ENCODE data around the gene NTRK1.
A peak's percentile ranks its signal among the peaks of the same experiment; 100 is the strongest.

The NTRK1 gene

GRCh38 chr1:156883919-156884318, 23.3 kb downstream of the NTRK1 start:
- DNase-seq, result no peak

GRCh38 chr1:156884560-156885184, 24.0 kb downstream of the NTRK1 start:
- DNase-seq, result no peak

GRCh38 chr1:156885314-156885713, 24.6 kb downstream of the NTRK1 start:
- no peak for DNase-seq

GRCh38 chr1:156885880-156886355, 25.3 kb downstream of the NTRK1 start:
- no peak for DNase-seq

- no peak for DNase-seq
These were observed 26.1 kb downstream of the NTRK1 start for GRCh38 chr1:156886583-156887281.

DNA sequence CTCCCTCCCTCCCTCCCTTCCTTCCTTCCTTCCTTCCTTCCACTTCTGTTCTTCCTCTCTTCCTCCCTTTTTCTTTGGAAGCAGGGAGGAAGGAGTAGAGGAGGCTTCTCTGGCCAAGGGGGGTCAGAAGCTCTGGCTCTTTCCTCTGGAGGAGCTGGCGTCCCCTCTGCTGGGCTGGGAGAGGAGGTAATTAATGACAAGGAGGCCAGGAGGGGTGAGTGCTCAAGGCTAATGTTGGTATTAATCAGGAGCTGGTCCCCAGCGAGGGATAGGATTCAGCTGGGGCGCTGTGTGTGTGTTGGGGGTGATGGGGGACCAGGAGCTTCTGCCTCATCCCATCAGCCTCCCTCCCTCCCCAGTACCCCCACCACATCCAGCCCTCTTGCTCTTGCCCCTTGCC, 26.7 kb downstream of the NTRK1 start:
- no peak for DNase-seq

DNA sequence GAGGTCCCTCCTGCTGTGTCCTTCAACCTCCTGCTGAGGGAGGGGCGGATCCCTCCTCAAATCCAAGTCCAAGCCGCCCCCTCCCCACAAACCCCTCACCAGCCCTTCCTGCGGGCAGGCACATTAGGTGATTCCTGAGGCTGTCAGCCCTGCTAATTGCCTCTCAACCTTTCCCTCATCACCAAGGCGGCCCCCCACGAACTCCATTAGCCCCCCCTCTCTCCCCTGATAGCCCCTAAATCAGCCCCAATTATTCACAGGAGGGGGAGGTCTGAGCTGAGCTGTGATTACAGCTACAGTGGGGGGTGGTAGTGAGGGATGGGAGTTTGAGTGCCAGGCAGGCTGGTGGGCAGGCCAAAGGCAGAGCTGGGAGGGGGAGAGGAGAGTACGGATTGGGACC, 27.1 kb downstream of the NTRK1 start:
- DNase-seq, result no peak

DNA sequence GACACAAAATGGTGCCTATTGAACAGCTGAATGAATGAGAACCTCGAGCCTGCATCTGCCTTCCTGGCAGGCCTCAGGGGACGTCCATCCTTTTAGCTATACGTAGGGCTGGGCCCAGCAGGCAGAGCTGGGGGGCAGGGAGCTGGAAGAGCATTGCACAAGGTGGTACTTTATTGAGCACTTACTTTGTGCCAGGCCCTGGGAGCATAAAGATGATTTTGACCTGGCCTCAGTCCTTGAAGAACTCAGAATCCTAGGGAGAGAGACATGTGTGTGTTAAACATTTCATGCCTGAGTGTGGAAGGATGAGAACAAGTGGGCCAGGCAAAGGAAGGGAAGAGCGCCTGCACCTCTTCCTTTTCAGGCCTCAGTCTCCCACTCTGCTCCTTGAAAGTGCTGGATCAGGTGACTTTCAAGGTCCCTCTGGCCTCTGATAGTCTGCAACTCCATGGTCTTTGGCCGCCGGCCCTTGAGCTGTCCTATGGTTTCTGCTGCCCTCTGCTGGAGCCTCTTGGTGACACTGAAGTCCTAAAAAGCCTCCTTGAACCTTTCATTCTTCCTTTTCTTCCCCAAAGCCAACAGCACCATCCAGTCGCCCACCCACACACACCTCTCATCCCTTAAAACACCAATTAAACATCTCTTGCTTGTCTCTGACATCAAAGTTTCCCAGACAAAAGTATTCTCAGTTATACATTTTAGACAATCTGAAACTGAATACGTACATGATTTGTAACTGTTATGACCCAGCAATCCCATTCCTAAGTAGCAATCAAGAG, 29.3 kb downstream of the NTRK1 start:
- no peak for DNase-seq

DNA sequence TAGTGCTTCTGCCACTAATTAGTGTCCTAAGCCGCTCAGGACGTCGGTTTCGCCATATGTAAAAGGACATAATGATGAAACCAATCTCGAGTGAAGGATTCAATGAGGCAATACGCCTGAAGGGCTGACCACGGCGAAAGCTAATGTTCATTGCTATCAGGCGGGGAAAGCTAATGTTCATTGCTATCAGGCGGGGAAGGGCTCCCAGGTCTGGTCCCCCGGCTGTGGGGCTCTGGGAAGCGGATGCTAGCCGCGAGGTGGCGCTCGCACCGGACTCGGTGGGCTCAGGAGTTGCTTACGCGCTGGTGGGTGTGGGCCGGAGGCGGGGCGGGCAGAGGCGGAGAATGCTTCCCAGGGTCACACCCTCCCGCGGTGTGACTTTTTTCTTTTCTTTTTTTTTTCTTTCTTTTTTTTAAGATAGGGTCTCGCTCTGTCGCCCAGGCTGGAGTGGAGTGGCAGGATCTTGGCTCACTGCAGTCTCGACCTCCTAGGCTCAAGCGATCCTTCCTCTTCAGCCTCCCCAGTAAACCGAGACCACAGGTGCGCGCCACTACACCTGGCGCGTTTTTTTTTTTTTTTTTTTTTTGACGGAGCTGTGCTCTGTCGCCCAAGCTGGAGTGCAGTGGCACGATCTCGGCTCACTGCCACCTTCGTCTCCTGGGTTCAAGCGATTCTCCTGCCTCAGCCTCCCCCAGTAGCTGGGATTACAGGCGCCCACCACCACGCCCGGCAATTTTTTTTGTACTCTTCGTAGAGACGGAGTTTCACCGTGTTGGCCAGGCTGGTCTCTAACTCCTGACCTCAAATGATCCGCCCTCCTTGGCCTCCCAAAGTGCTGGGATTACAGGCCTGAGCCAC, 31.8 kb downstream of the NTRK1 start:
- DNase-seq, result peak; percentile 57

DNA sequence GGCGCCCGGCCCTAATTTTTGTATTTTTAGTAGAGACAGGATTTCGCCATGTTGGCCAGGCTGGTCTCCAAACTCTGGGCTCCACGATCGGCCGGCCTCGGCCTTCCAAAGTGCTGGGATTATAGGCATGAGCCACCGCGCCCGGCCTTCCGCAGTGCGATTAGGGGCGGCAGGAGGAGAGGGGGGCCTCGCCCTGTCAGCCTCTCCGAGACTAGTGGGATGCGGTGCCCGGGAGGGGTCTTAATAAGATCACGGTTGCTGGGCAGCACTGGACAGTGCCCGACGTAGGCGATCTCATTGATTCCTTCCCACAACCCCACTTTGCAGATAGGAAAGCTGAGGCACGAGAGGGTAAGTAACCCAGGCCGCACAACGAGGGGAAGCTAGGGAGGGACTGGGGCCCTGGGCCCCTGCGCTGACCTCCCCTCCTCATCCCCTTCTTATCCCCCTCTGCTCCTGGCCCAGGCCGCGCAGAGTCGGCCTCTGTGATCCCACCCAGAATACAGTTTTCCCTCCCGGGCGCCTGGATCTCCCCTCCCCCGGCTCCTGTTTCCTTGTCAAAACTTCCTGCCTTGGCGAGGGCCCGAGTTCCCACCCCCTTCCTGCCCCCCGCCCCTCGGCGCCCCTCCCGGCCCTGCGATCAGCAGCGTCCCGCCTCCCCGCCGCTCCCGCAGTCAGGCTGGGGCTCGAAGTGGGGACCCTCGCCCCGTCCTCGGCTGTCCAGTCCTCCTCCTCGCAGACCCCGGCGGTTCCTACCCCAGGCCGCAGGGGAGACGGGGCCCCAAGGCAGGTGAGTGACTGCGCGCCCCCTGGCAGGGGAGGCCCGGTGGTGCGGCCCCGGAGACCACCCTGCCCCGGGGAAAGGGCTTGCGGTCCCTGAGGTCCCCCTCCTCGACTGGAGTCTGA, 32.6 kb downstream of the NTRK1 start, which contains the start of gene PEAR1:
PEAR1 (plus strand) TSS at position 671 of the 906 bp plus-strand sequence. CDS start 10,209 bp downstream, outside the sequence.
- no peak for DNase-seq

- no peak for DNase-seq
These were observed 33.3 kb downstream of the NTRK1 start for GRCh38 chr1:156894001-156894400.

- DNase-seq, result no peak
These were observed 34.2 kb downstream of the NTRK1 start for GRCh38 chr1:156894711-156895454.

DNA sequence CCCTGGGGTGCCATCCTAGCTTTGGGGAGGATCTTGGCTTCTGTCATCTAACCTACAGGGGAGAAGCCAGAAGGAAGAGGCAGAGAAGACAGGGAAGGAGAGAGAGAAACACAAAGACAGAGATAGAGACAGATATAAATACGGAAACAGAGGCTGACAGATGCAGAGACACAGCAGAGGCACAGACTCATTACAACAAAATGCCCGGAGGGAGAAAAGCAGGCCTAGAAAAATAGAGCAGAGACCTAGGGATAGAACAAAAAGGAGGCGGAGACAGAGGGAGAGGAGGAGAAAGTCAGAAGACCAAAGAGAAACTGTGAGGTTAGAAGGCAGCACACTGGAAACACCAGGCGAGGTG, 34.8 kb downstream of the NTRK1 start:
- DNase-seq, result no peak

- DNase-seq, result no peak
These were observed 35.3 kb downstream of the NTRK1 start for GRCh38 chr1:156895927-156896326.

DNA sequence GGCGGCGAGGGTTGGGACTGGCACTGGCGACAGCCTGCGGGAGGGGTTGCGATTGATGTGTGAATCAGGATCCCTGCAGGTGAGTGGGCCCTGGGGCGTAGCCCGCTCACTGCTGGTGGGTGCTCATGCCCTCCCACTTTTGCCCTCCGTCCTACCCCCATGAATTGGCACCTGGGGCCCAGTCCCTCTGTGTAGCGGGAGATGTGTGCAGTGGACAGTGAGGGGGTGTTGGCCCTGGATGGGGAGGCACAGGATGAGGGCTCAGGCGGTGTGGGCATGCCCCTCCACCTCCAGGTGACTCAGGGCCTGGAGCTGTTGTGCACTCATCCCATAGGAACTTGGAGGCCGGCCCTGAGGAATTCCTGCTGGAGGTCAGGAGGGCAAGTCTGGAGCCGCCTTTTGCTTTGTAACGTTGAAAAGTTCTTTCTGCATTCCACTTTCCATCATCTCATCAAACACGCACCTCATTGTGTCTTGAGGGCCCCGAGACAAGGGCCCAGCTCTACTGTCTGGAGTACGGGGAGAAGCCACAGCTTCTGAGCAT, 35.9 kb downstream of the NTRK1 start:
- no peak for DNase-seq

DNA sequence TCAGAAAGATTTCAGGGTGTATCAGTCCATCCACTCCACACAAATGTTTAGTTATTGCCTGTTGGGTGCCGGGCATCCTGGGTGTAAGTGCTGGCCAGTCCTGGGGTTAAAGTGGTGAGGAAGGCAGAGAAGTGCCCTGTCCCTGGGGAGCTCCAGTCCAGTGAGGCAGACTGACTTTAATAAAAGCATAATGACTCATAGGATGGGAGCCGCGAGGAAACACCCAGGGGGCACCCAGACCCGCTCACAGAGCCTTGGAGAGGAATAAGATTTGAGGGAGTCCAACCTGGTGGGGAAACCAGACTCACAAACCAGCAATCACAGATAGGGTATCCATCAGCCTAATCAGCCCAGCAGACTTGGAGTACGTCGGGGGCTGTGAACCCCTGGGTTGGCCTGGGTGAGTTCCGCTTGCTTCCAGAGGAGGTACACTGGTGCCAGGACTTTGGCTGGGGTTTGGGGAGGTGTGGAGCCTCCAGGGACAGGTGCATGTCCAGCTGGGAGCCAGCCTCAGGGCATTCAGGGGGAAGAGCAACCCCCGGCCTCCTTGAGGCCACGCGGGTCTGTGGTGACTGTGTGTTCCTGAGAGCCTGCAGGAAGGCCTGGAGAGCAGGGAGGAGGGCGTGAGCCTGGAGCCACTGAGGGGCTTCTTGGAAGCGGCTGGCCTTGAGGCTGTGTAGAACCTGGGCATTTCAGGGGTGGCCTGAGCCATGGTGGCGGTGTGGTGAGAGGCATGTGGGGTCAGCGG, 36.6 kb downstream of the NTRK1 start:
- no peak for DNase-seq

GRCh38 chr1:156898161-156898566, 37.5 kb downstream of the NTRK1 start:
- no peak for DNase-seq

DNA sequence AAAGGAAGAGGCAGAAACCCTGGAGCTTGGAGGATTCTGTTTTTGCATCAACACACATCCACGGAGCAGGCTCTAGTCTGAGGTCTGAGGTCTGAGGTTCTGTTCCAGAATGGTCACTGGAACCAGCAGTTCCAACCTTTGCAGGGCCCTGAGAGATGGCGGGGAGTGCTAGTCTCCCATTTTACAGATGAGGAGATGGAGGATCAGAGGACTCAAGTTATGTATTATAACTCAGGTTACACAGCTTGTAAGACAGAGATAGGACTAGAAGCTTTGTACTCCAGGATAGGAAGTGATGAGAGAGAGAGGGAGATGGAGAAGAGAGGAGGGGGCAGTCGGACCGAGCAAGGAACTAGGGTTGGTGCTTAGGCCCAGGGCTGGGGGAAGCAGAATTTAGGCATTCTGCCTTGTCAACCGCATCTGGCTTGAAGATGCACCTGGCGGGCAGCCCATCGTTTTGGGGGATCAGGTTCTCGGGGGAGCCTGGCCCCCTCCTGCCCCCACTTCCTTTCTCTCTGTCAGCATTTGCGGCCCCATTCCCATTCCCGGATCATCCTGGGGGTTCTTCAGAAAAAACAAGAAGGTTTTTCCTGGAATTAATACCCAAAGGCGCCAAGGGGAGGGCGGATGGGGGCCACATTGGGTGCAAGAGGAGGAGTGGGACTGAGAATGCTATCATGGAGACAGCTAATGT, 38.5 kb downstream of the NTRK1 start:
- DNase-seq, result no peak
